GM12874 (cell line): Measurements from ENCODE around the gene REC8.

Source experiments
- TF ChIP-seq, protein P1 (sequence below): IDR thresholded peaks from 2 replicates; pipeline ENCODE4 v1.5.1; 2011; ENCODE audit warnings: low read depth, mild to moderate bottlenecking, control low read depth, low read length, moderate library complexity; ENCODE audit not compliant: insufficient read depth

The REC8 gene

DNA sequence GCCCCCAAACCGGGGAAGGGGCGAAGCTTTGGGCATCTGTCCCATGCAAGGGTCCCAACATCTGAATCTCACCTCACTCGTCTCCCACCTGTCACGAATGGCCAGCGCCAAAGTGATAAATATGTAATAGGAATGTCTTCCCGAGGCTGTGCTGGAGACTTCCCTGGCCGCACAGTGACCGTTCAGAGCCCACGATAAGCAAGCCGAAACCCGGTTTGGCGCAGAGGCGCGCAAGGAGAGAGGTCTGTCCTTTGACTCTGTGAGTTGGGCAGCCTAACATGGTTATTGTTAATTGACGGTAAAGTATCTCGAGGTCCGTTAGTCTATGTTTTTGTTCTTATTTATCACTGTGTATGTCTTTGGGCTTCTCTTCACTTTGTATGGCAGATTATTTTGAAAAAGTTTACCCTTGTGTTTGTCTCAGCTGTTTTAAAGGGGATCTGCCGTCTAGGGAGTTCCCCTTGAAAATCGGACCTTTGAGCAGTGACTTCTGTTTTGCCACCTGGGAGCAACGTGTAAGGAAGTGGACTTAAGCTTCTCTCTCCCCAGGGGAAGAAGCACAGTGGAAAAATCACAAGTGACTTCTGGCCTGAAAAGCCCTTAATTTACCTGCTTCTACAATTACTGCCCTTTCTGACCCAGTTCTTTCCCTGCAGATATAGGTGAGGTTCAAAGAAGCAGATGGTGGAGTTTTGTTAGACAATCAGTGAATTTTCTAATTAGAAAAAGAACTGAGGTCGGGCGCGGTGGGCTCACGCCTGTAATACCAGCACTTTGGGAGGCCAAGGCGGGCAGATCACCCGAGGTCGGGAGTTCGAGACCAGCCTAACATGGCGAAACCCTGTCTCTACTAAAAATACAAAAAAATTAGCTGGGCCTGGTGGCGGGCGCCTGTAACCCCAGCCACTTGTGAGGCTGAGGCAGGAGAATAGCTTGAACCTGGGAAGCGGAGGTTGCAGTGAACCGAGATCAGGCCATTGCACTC is 24.5 kb downstream of the REC8 start:
- TF ChIP-seq, protein P1, sequence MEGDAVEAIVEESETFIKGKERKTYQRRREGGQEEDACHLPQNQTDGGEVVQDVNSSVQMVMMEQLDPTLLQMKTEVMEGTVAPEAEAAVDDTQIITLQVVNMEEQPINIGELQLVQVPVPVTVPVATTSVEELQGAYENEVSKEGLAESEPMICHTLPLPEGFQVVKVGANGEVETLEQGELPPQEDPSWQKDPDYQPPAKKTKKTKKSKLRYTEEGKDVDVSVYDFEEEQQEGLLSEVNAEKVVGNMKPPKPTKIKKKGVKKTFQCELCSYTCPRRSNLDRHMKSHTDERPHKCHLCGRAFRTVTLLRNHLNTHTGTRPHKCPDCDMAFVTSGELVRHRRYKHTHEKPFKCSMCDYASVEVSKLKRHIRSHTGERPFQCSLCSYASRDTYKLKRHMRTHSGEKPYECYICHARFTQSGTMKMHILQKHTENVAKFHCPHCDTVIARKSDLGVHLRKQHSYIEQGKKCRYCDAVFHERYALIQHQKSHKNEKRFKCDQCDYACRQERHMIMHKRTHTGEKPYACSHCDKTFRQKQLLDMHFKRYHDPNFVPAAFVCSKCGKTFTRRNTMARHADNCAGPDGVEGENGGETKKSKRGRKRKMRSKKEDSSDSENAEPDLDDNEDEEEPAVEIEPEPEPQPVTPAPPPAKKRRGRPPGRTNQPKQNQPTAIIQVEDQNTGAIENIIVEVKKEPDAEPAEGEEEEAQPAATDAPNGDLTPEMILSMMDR = no peak

DNA sequence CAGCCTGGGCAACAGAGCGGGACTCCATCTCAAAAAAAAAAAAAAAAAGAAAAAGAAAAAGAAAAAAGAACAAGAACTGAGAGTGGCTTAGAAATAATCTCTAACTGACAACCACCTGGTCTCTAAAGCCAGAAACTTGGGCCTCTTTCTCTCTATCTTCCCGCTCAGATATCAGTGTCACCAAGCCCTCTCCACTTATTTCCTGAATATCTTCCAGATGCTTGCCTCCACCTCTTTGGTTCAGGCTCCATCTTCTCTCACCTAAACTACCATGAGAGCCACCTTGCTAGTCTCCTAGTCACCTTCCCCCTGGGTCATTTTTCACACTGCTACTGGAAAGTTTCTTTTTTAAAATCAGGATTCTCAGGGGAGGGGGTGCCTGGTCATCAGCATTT is 25.2 kb downstream of the REC8 start:
- TF ChIP-seq, protein P1 = no peak

DNA sequence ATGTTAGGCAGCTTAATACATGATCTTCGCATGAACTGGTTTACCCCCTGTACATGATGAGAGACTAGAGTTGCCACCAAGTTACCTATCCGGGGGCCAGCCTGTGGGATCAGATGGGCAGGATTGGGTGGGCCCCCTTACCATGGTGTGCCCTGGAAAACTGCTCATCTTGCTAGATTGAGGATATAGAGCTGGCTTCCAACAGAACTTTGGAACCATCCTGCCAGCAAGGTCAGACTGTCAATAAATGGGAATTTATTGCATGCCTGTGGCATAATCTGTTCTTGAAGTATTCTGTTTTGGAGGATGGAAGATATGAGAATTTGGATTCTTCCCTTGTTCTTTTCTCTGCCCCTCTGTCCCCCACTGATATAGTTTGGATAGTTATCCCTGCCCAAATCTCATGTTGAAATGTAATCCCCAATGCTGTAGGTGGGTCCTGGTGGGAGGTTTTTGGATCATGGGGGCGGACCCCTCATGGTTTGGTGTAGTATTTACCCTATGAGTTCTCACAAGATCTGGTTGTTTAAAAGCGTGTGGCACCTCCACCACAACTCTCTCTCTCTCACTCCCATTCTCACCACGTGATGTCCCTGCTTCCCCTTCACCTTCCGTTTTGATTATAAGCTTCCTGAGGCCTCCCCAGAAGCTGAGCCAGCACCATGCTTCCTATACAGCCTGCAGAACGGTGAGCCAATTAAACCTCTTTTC is 27.1 kb downstream of the REC8 start:
- TF ChIP-seq, protein P1 = no peak

DNA sequence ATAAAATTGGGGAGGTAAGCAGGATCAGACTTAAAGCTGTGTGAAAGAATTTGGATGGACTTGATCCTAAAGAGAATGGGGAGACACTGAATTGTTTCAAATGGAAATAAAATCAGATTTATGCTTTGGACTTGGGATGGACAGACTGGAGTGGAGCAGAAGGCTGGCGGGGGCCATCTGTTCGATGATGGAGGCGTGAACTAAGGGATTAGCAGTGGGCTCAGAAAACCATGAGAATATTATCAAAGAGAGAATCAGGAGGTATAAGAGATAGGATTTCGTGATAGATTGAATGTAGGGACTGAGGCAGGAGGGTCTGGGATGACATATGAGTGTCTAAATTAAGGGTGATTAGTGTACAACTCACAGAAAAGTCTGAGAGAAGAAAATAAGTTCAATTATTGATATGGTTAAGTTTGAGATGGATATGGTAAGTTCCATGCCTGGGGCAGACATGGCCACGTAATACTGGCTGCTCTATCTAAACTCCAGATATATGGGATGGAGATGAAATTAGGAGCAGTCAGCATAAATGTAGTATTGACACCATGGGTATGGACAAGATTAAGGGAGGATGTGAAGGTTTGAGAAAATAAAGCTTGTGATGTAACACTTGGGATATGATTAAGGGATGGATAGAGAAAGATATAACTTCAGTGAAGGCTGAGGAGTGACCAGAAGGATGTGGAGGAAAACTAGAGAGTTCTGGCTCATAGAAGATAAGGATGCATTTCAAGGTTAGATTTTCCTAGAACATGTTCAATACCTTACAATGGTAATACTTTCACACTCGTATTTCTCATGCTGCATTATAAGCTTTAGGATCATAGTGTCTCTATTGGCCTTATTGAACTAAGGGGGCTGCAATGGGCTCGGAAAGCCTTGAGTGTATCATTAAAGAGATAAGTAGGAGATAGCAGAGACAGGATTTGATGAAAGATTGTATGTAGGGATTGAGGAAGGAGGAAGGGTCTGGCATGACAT is 32.6 kb downstream of the REC8 start:
- TF ChIP-seq, protein P1 = no peak

DNA sequence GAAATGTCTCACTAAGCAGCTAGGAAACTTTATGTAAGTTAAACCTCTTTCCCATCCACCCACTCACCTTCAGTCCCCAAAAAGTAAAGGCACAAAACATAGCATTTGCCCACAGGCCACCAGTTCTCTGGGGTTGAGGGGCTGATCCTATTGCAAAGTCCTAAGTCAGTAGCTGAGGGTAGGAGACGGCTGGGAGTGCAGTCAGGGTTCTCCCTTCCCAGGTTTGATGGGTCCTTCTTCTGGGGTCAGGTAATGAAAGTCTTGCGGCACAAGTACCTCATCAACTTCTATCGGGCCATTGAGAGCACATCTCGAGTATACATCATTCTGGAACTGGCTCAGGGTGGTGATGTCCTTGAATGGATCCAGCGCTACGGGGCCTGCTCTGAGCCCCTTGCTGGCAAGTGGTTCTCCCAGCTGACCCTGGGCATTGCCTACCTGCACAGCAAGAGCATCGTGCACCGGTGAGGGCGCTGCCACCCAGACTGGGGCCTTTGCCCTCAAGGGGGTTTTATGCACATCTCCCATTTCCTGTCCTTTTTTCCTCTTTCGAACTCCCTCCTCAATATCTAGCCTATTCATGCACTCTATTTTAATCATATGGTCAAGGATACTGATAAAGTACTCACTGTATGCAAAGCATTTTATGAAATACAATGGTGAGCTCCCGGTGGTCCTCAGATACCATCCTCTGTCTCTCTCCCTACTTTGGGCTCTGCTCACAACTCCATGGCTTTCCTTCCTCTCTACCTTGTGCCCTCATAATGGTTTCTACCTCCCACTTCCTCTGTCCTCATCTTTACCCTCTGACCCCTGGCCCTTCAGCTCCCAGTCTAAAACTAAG is 34.6 kb downstream of the REC8 start:
- TF ChIP-seq, protein P1 = no peak

DNA sequence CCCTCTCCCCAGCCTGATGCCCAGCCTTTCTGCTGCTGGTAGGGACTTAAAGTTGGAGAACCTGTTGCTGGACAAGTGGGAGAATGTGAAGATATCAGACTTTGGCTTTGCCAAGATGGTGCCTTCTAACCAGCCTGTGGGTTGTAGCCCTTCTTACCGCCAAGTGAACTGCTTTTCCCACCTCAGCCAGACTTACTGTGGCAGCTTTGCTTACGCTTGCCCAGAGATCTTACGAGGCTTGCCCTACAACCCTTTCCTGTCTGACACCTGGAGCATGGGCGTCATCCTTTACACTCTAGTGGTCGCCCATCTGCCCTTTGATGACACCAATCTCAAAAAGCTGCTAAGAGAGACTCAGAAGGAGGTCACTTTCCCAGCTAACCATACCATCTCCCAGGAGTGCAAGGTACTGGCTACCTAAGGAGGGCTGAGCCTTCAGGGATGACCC is 35.2 kb downstream of the REC8 start:
- TF ChIP-seq, protein P1 = no peak
